Chondrocyte (in vitro differentiated cells): ENCODE data around the gene TGFBR3. TPM values are rescaled to one million over a fixed set of nuclear protein-coding genes. Genes with fewer than 3 reads are reported as not detected.

Experiments
- DNase-seq: peaks from one replicate; pipeline ENCODE4 v3.0.0; 2021; ENCODE audit warnings: mixed read lengths, low spot score
- H3K27ac Mint-ChIP-seq: one replicate; pipeline ENCODE4 v1.8.0; 2021; ENCODE audit warnings: mild to moderate bottlenecking, moderate library complexity, mixed read lengths; ENCODE audit not compliant: unreplicated experiment
- H3K27me3 Mint-ChIP-seq: 2 replicates; pipeline ENCODE4 v1.8.0; 2021; ENCODE audit warnings: low read depth, mixed read lengths
- H3K36me3 Mint-ChIP-seq: 2 replicates; pipeline ENCODE4 v1.8.0; 2021; ENCODE audit warnings: low read depth, mixed read lengths
- H3K4me1 Mint-ChIP-seq: 2 replicates; pipeline ENCODE4 v1.8.0; 2021; ENCODE audit warnings: low read depth, mild to moderate bottlenecking, mixed read lengths
- H3K4me3 Mint-ChIP-seq: one replicate; pipeline ENCODE4 v1.8.0; 2021; ENCODE audit warnings: mild to moderate bottlenecking, moderate library complexity, mixed read lengths; ENCODE audit not compliant: unreplicated experiment
- H3K9me3 Mint-ChIP-seq: 2 replicates; pipeline ENCODE4 v1.8.0; 2021; ENCODE audit warnings: low read depth, mixed read lengths
- CTCF ChIP-seq: fragments of 200-600 bp; sonication (generic); IDR thresholded peaks from 2 replicates; pipeline ENCODE4 v1.5.0; 2021; ENCODE audit warnings: antibody characterized with exemption, mild to moderate bottlenecking, moderate library complexity
- total RNA-seq: library from RNA; stranded (reverse); gene quantifications from 3 replicates; pipeline ENCODE4 v1.2.1, GENCODE V29; 2021

The TGFBR3 gene
- total RNA-seq, 1 donor from 2014 or later, result 1.4 TPM

- Mint-ChIP-seq H3K27me3 (no peaks in the 10 kb centered on the region), H3K9me3 (no peaks in the 10 kb centered on the region), H3K4me3 (no peak overlapping the region), H3K36me3 (no peaks in the 10 kb centered on the region), H3K27ac (no peak overlapping the region), H3K4me1 (peaks cover 4% of the 10 kb centered on the region)
- no peak for TF ChIP-seq CTCF
- DNase-seq, result no peak
Measured at GRCh38 chr1:91701472-91701869, 184.5 kb downstream of the TGFBR3 start.

- Mint-ChIP-seq H3K36me3 (no peaks in the 10 kb centered on the region), H3K4me1 (peaks cover 4% of the 10 kb centered on the region), H3K27me3 (no peaks in the 10 kb centered on the region), H3K27ac (no peak overlapping the region), H3K9me3 (no peaks in the 10 kb centered on the region), H3K4me3 (no peak overlapping the region)
- TF ChIP-seq CTCF, result no peak
- DNase-seq, result no peak
Measured at GRCh38 chr1:91700771-91701471, 185.0 kb downstream of the TGFBR3 start.

DNA sequence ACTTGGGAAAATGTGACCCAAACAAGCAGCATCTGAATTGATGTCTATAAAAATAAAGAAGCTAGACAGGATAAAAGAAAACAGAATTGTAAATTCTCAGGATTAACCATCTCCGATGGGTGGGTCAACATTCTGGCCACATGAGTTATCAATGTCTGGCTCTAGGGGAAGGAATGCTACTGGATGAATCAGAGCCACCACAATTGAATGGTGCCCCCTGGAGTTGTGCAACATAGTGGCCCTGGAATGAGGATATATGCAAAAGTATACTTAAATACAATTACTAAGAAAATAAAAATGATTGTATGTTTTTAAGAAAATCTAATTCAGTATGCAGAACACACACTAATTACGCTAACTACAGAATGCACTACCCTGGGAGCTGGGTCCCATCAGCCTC lies 185.6 kb downstream of the TGFBR3 start:
- TF ChIP-seq CTCF, result peak; percentile 59
- no peak for DNase-seq
- Mint-ChIP-seq H3K27ac (no peak overlapping the region), H3K4me3 (no peak overlapping the region), H3K9me3 (no peaks in the 10 kb centered on the region), H3K36me3 (no peaks in the 10 kb centered on the region), H3K27me3 (no peaks in the 10 kb centered on the region), H3K4me1 (peaks cover 4% of the 10 kb centered on the region)

DNA sequence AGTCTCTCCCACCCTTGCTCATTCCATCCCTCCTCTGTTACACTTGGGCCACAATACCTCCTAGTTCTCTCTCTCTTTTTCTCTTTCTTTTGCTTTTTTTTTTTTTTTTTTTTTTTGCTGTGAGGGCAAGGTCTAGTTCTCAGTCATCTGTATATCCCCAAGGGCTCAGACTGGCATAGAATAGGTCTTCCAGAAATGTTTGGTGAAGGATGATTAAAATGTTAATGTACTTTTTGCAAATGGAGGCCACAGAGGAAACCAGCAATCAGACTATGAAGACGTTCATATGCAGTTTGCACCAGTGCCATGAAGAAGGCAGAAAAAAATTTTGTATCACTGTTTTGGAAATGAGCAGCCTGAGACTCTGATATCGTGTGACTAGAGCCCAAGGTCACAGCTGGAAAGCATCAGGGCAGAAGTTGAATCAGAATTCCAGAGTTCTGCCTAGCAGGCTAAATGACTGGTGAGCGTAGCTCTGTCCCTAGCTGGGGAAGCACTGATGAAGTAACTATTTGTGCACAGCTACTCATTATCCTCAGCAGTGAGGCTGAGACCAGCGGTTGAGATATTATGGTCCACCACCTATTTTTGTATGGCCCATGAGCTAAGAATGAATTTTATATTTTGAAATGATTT lies 186.5 kb downstream of the TGFBR3 start:
- no peaks in the 10 kb centered on the region for H3K36me3 Mint-ChIP-seq
- no peak overlapping the region for H3K4me3 Mint-ChIP-seq
- peaks cover 4% of the 10 kb centered on the region for H3K4me1 Mint-ChIP-seq
- H3K27ac Mint-ChIP-seq, result no peak overlapping the region
- no peaks in the 10 kb centered on the region for H3K27me3 Mint-ChIP-seq
- TF ChIP-seq CTCF, result no peak
- no peak for DNase-seq
- H3K9me3 Mint-ChIP-seq, result no peaks in the 10 kb centered on the region

DNA sequence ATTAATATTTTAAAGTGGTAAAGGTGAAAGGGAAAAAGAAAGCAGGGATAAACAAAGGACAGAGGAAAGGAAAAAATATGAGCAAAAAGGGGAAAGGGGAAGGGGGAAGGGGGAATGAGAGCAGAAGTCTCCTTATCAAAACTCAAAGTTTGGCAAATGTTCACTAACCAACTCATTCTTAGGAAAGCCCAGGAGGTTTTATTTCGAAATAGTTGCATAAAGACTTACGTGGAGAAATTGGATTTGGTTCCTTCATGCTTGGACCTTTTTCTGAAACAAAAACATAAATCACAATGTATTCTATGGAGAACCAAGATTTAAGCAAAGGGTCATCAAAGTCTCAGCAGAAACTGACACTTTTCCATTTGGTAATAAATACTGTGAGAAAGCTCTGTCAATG lies 188.1 kb downstream of the TGFBR3 start:
- Mint-ChIP-seq H3K27me3 (no peaks in the 10 kb centered on the region), H3K36me3 (no peaks in the 10 kb centered on the region), H3K9me3 (no peaks in the 10 kb centered on the region), H3K4me3 (no peak overlapping the region), H3K4me1 (peaks cover 4% of the 10 kb centered on the region), H3K27ac (no peak overlapping the region)
- no peak for TF ChIP-seq CTCF
- DNase-seq, result no peak
